ENCODE data around the gene JAKMIP2.

DNA sequence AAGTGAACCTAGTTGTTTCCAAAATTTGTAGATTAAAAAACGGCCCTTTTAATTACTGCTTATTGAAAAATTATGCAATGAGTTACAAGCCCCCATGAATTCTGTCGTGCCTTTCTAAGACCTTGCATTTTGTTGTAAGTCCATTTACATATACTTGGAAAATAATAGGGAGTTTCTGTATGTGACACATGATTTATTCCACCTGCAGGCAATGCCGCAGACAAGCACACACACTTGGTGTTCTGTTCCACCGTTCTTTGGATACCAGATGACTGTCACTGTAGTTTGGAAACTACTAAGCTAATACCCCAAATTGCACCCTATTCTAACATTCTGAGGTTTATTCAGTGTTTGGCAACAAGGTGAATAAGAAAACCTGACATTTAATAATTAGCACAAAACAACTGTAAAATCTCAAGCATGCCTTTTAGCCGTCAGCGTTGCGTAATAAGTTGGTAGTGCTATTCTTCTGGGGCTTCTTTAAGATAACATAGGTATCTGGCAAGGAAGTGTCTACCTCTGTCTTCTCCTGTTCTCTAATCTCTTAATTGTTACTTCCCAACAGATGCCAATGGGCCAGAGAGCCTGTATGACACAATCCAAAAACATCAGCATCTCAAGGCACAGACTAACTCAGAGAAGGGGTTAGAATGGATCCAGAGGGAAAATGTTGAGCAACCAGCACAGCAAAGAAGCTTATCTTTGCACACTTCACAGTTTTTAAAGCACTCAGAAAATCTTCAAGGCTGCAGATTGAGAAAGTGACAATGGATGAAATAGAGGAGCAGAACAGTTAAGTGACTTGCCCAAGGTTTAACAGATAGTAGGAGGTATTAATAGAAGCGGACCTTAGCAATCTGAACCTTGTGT lies 224.4 kb downstream of the JAKMIP2 start:
- TF ChIP-seq CTCF (IDR thresholded peaks at IDR 0.05 in 4 of 5, conservative IDR thresholded peaks at IDR 0.05 in 1 of 5): no peak
- TF ChIP-seq POLR2A (IDR thresholded peaks at IDR 0.05): no peak

All from gastrocnemius medialis (tissue), 4 donors.